Measurements from ENCODE around the gene KRT77.
A peak's percentile ranks its signal among the peaks of the same experiment; 100 is the strongest.

Gene KRT77

GRCh38 chr12:52688481-52688880 lies 14.8 kb downstream of the KRT77 start:
- no peak overlapping the region for H3K9ac ChIP-seq (ENCODE audit: low read depth in 1 of 2, low read length in 2 of 2)
- no peaks in the 10 kb centered on the region for H3K9me3 ChIP-seq (ENCODE audit: control insufficient read depth in 2 of 2, low read length in 2 of 2)
- peaks cover 19 to 25% of the 10 kb centered on the region in 2 donors for H3K27me3 ChIP-seq (ENCODE audit: control insufficient read depth in 2 of 2, insufficient read depth in 2 of 2, low read length in 2 of 2)
- H3K27ac ChIP-seq (ENCODE audit: low read depth in 2 of 2, low read length in 2 of 2), result no peak overlapping the region
- peaks cover 3 to 22% of the 10 kb centered on the region in 2 donors for H3K4me1 ChIP-seq (ENCODE audit: control insufficient read depth in 2 of 2, insufficient read depth in 2 of 2, low read length in 2 of 2)
- no peak overlapping the region for H3K4me3 ChIP-seq (ENCODE audit: low read length in 2 of 2)
- no peaks in the 10 kb centered on the region for H3K36me3 ChIP-seq (ENCODE audit: control insufficient read depth in 2 of 2, insufficient read depth in 2 of 2, low read length in 2 of 2)

- no peaks in the 10 kb centered on the region for H3K36me3 ChIP-seq (ENCODE audit: control insufficient read depth in 2 of 2, insufficient read depth in 2 of 2, low read length in 2 of 2)
- peaks cover 19 to 24% of the 10 kb centered on the region in 2 donors for H3K27me3 ChIP-seq (ENCODE audit: control insufficient read depth in 2 of 2, insufficient read depth in 2 of 2, low read length in 2 of 2)
- H3K27ac ChIP-seq (ENCODE audit: low read depth in 2 of 2, low read length in 2 of 2), result peak overlapping the region in 1 of 2 donors; percentile 4
- H3K9me3 ChIP-seq (ENCODE audit: control insufficient read depth in 2 of 2, low read length in 2 of 2), result no peaks in the 10 kb centered on the region
- H3K4me1 ChIP-seq (ENCODE audit: control insufficient read depth in 2 of 2, insufficient read depth in 2 of 2, low read length in 2 of 2), result peaks cover 3 to 22% of the 10 kb centered on the region in 2 donors
- H3K4me3 ChIP-seq (ENCODE audit: low read length in 2 of 2), result no peak overlapping the region
- no peak overlapping the region for H3K9ac ChIP-seq (ENCODE audit: low read depth in 1 of 2, low read length in 2 of 2)
Measured at GRCh38 chr12:52687497-52688385, 15.6 kb downstream of the KRT77 start.

DNA sequence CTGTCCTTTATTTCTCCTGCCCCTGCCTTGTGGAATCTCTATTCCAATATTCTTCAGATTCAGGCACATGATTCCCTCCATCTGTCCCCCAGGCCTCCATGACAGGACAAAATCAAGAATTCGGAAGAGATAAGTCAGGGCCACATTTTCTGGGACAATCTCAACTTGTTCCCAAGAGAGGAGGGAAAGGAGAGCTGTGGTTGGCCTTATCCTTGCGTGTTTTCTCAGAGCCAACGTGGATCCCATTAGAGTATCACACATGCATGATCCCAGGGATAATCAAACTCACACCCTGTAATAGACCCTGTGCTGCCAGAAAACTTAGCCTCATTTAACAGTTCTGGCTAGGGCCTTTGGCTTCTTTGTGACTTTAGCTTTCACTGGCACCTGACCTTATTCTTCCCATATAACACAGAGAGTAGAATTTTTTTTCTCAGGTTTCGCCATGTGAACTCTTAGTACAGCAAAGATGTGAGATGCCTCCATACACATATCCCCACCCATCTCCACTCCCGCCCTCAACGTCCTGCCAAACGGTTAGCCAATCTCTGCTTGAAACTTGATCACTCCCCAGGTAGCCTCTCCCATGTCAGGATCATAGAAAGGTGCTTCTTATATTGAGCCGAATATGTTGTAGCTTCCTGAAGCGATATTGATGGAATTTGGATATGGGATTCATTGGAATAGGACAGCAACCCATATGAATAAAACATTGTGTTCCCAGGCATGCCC lies 16.4 kb downstream of the KRT77 start:
- H3K9ac ChIP-seq (ENCODE audit: low read depth in 1 of 2, low read length in 2 of 2), result no peak overlapping the region

GRCh38 chr12:52686063-52686462 lies 17.3 kb downstream of the KRT77 start:
- Histone ChIP-seq H3K27me3 (ENCODE audit: control insufficient read depth in 2 of 2, insufficient read depth in 2 of 2, low read length in 2 of 2) (peaks cover 7 to 14% of the 10 kb centered on the region in 2 donors), H3K9ac (ENCODE audit: low read depth in 1 of 2, low read length in 2 of 2) (no peak overlapping the region), H3K36me3 (ENCODE audit: control insufficient read depth in 2 of 2, insufficient read depth in 2 of 2, low read length in 2 of 2) (no peaks in the 10 kb centered on the region), H3K4me3 (ENCODE audit: low read length in 2 of 2) (no peak overlapping the region), H3K9me3 (ENCODE audit: control insufficient read depth in 2 of 2, low read length in 2 of 2) (no peaks in the 10 kb centered on the region), H3K27ac (ENCODE audit: low read depth in 2 of 2, low read length in 2 of 2) (no peak overlapping the region), H3K4me1 (ENCODE audit: control insufficient read depth in 2 of 2, insufficient read depth in 2 of 2, low read length in 2 of 2) (peaks cover 3 to 20% of the 10 kb centered on the region in 2 donors)

More for the DNA sequence above, 16.4 kb downstream of the KRT77 start:
- Histone ChIP-seq H3K9me3 (ENCODE audit: control insufficient read depth in 2 of 2, low read length in 2 of 2) (no peaks in the 10 kb centered on the region), H3K4me1 (ENCODE audit: control insufficient read depth in 2 of 2, insufficient read depth in 2 of 2, low read length in 2 of 2) (peaks cover 3 to 22% of the 10 kb centered on the region in 2 donors), H3K36me3 (ENCODE audit: control insufficient read depth in 2 of 2, insufficient read depth in 2 of 2, low read length in 2 of 2) (no peaks in the 10 kb centered on the region), H3K4me3 (ENCODE audit: low read length in 2 of 2) (no peak overlapping the region), H3K27ac (ENCODE audit: low read depth in 2 of 2, low read length in 2 of 2) (no peak overlapping the region), H3K27me3 (ENCODE audit: control insufficient read depth in 2 of 2, insufficient read depth in 2 of 2, low read length in 2 of 2) (peaks cover 15 to 16% of the 10 kb centered on the region in 2 donors)

DNA sequence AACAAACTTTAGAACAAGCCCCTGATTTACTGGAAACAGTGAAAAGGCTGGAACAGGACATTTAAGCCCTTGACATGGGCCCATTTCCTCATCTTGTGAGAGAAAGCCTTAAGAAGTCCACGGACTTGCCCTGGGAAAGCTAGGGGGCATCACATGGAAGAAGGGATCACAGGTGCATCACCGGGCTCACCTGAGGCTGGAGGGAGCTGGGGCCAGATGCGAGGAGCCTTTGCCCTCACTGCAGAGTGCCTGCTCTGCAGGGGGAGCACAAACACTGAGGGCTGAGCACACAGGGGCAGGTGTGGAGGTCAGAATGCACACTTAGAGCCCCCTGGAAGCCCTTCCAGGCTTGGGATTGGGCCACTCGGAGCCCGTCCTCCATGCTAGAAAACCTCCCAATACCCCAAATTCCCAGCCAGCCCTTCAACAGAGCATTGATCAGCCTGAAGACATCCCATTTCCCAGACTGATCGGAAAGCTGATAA lies 17.9 kb downstream of the KRT77 start:
- no peak overlapping the region for H3K9ac ChIP-seq (ENCODE audit: low read depth in 1 of 2, low read length in 2 of 2)
- H3K4me3 ChIP-seq (ENCODE audit: low read length in 2 of 2), result no peak overlapping the region
- peaks cover 4 to 8% of the 10 kb centered on the region in 2 donors for H3K27me3 ChIP-seq (ENCODE audit: control insufficient read depth in 2 of 2, insufficient read depth in 2 of 2, low read length in 2 of 2)
- H3K36me3 ChIP-seq (ENCODE audit: control insufficient read depth in 2 of 2, insufficient read depth in 2 of 2, low read length in 2 of 2), result no peaks in the 10 kb centered on the region
- no peaks in the 10 kb centered on the region for H3K9me3 ChIP-seq (ENCODE audit: control insufficient read depth in 2 of 2, low read length in 2 of 2)
- H3K4me1 ChIP-seq (ENCODE audit: control insufficient read depth in 2 of 2, insufficient read depth in 2 of 2, low read length in 2 of 2), result peaks cover 0 to 16% of the 10 kb centered on the region in 2 donors
- H3K27ac ChIP-seq (ENCODE audit: low read depth in 2 of 2, low read length in 2 of 2), result no peak overlapping the region

- H3K36me3 ChIP-seq (ENCODE audit: control insufficient read depth in 2 of 2, insufficient read depth in 2 of 2, low read length in 2 of 2), result no peaks in the 10 kb centered on the region
- no peak overlapping the region for H3K4me3 ChIP-seq (ENCODE audit: low read length in 2 of 2)
- peaks cover 0 to 16% of the 10 kb centered on the region in 2 donors for H3K4me1 ChIP-seq (ENCODE audit: control insufficient read depth in 2 of 2, insufficient read depth in 2 of 2, low read length in 2 of 2)
- no peak overlapping the region for H3K9ac ChIP-seq (ENCODE audit: low read depth in 1 of 2, low read length in 2 of 2)
- peaks cover 0 to under 1% of the 10 kb centered on the region in 2 donors for H3K27me3 ChIP-seq (ENCODE audit: control insufficient read depth in 2 of 2, insufficient read depth in 2 of 2, low read length in 2 of 2)
- no peak overlapping the region for H3K27ac ChIP-seq (ENCODE audit: low read depth in 2 of 2, low read length in 2 of 2)
- H3K9me3 ChIP-seq (ENCODE audit: control insufficient read depth in 2 of 2, low read length in 2 of 2), result no peaks in the 10 kb centered on the region
Measured at GRCh38 chr12:52684431-52684830, 18.9 kb downstream of the KRT77 start.

DNA sequence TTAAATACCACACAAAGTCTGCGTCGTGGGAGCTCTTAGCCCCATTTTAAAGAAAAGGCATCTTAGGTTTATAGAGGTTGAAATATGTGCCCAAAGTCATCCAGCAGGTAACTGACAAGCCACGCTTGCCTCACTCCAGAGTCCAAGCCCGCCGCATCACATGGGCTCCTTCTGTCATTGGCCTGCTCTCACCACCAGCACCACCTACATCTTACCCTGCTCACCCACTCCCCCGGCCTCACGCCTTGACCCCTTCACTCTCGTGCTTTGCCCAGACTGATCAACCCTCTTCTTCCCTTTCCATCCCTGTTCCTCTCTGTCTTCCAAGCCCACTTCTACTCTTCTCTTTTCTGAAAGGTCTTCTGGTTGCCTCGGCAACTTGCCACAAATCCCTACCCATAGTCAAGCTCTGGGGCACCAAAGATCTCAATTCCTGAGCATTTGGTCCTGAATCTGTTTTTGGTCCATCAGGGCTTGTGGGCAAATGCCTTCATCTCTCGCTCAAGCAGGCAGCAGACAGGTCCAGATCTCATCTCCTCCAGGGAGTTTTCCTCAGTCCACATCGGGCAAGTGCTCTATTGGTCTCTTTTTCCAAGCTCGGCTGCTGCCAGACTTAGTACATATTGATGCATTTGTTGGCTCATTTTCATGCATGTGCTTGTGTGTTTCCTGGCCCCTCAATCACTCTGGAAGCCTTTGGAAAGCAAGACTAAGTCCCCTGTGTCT lies 19.6 kb downstream of the KRT77 start:
- Histone ChIP-seq H3K9ac (ENCODE audit: low read depth in 1 of 2, low read length in 2 of 2) (no peak overlapping the region), H3K4me1 (ENCODE audit: control insufficient read depth in 2 of 2, insufficient read depth in 2 of 2, low read length in 2 of 2) (peaks cover 0 to 16% of the 10 kb centered on the region in 2 donors), H3K4me3 (ENCODE audit: low read length in 2 of 2) (no peak overlapping the region), H3K27me3 (ENCODE audit: control insufficient read depth in 2 of 2, insufficient read depth in 2 of 2, low read length in 2 of 2) (peaks cover 0 to 2% of the 10 kb centered on the region in 2 donors), H3K36me3 (ENCODE audit: control insufficient read depth in 2 of 2, insufficient read depth in 2 of 2, low read length in 2 of 2) (no peaks in the 10 kb centered on the region), H3K9me3 (ENCODE audit: control insufficient read depth in 2 of 2, low read length in 2 of 2) (no peaks in the 10 kb centered on the region), H3K27ac (ENCODE audit: low read depth in 2 of 2, low read length in 2 of 2) (no peak overlapping the region)

DNA sequence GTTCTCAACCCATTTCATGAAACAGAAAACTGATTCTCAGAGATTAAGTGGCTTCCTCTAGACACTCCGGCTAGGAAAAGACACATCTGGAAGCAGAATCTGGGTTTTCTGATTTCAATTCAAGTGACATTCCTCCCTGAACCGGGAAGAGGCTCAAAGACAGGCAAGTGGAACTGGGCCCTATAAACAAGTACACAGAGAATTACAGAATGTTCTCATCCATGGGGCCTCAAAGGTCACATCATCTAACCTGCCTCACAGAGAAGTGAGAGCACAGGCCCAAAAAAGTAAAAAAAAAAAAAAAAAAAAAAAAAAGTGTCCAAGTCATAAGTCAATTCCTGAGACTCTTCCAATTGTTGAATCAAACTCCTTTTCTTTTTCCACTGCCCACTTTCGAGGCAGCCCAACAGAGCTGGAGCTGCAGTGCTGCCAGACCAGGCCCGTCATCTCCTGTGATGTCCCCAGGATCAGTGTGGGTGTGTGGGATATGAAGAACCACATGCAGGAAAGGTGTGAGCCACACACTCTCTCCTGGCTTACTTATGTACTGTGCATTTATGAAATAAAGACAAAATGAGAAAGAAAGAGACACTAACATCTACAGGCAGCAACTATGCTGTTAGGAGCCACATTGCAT lies 20.3 kb downstream of the KRT77 start:
- Histone ChIP-seq H3K9ac (ENCODE audit: low read depth in 1 of 2, low read length in 2 of 2) (no peak overlapping the region), H3K9me3 (ENCODE audit: control insufficient read depth in 2 of 2, low read length in 2 of 2) (no peaks in the 10 kb centered on the region), H3K4me3 (ENCODE audit: low read length in 2 of 2) (no peak overlapping the region), H3K27me3 (ENCODE audit: control insufficient read depth in 2 of 2, insufficient read depth in 2 of 2, low read length in 2 of 2) (peaks cover 0 to 2% of the 10 kb centered on the region in 2 donors), H3K27ac (ENCODE audit: low read depth in 2 of 2, low read length in 2 of 2) (no peak overlapping the region), H3K36me3 (ENCODE audit: control insufficient read depth in 2 of 2, insufficient read depth in 2 of 2, low read length in 2 of 2) (no peaks in the 10 kb centered on the region), H3K4me1 (ENCODE audit: control insufficient read depth in 2 of 2, insufficient read depth in 2 of 2, low read length in 2 of 2) (peaks cover 0 to 16% of the 10 kb centered on the region in 2 donors)

GRCh38 chr12:52682381-52682660 lies 21.0 kb downstream of the KRT77 start:
- Histone ChIP-seq H3K27me3 (ENCODE audit: control insufficient read depth in 2 of 2, insufficient read depth in 2 of 2, low read length in 2 of 2) (peaks cover 0 to 2% of the 10 kb centered on the region in 2 donors), H3K27ac (ENCODE audit: low read depth in 2 of 2, low read length in 2 of 2) (no peak overlapping the region)

More at GRCh38 chr12:52682381-52682660, 21.0 kb downstream of the KRT77 start:
- H3K9me3 ChIP-seq (ENCODE audit: control insufficient read depth in 2 of 2, low read length in 2 of 2), result no peaks in the 10 kb centered on the region
- no peak overlapping the region for H3K4me3 ChIP-seq (ENCODE audit: low read length in 2 of 2)
- no peak overlapping the region for H3K9ac ChIP-seq (ENCODE audit: low read depth in 1 of 2, low read length in 2 of 2)
- peaks cover 0 to 8% of the 10 kb centered on the region in 2 donors for H3K4me1 ChIP-seq (ENCODE audit: control insufficient read depth in 2 of 2, insufficient read depth in 2 of 2, low read length in 2 of 2)
- H3K36me3 ChIP-seq (ENCODE audit: control insufficient read depth in 2 of 2, insufficient read depth in 2 of 2, low read length in 2 of 2), result no peaks in the 10 kb centered on the region

Data from mucosa of rectum (tissue), 2 donors.